NCI-H1417 (cell line): ENCODE results near the gene BPIFA2.
"Not testable (repeated sequence)": the region's sequence is repeated elsewhere in the genome, so short reads cannot be mapped to it uniquely, and the experiment has no call there.

Experiments
- DNase-seq, 3 experiments: peaks; one replicate each; lab custom pipeline; 2025; lab: John Stamatoyannopoulos, UW

Gene BPIFA2

DNA sequence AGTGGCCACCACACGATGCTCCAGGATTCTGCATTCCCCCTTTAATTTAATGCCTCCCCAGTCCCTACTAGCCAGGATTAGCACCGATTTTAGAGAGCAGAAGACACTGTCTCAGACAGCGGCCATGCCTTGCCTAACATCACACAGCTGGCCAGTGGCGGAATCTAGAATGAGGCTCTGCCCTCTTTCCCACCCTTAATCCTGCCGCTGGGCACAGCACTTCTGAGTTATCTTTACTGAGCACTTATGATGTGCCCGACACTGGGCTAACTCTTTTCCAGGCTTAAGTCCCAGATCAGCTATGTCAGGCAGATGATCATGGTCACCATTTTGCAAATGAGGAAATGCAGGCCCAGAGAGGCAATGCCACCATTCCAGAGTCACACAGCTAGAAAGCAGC lies 5.6 kb upstream of the BPIFA2 start:
- DNase-seq = no peak

GRCh38 chr20:33162753-33163152 lies 5.2 kb upstream of the BPIFA2 start:
- DNase-seq = no peak

GRCh38 chr20:33163856-33164762 lies 3.9 kb upstream of the BPIFA2 start:
- no peak for DNase-seq

DNA sequence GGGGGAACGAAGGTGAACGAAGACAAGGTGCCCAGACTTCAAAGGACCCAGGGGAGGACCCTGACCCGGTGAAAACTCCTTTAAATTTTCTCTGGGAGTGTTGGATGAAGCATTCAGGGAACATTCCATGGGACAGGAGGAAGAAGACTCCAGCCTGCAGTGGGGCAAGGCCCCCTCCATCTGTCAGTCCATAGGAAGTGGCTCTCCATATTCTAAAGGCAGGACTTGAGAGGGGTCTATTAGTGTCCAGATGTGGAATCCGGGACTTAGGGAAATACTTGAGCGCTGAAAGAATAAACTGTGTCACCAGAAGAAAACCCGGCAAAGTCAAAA lies 3.2 kb upstream of the BPIFA2 start:
- DNase-seq = no peak

DNA sequence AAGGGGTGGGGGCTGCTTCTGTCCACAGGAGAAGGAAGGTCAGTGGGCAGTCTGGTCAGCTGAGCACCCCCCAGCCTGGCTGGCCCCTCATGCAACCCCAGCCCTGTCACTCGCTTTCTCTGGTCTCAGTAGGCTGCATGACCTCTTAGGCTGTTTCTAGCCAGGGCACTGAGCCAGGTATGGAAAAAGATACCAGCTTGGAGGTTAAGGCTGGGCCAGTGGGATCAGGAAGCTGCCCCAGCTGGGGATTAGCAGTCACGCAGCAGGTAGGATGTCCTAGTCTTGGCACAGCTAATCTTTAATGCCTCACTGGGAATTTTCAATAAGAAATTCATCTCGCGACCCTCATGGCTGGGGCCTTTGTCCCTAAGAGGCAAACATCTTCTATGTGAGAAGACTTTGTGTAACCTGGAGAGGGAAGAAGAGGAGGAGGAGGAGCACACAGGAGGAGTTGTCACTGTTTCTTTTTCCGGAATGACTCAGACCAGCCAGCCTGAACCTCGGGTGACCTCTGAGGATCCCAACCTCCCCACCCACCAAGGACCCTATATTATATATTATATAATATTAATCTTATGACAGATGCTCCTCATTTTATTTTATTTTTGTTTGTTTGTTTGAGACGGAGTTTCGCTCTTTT lies 2.4 kb upstream of the BPIFA2 start:
- no peak for DNase-seq

DNA sequence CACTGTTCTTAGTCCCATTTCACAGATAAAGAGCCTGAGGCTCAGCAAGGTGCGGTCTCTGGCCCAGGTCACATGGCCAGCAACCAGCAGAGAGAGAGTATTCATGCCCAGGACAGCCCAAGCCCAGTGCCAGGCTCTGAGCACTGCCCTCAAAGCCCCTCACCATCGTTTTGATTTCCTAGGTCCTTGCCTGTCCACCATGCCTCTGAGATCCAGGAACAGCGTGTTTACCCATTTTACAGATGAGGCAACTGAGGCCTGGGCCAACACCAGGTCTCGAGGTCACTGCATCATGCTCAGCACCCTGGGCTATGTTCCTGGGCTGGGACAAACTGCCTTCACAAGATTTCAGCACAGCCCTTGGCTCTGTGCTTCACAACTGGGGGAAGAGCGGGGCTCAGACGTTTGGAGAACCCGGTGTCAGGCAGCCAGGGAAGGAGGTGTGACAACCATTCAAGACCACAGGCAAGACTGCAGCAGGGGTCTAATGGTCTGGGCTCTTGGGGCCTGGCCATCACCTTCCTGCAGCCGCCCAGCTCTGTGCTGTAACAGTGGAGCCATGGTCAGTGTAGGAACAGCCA lies 1.3 kb upstream of the BPIFA2 start:
- DNase-seq = no peak

GRCh38 chr20:33169176-33169794 lies 1.3 kb downstream of the BPIFA2 start:
- DNase-seq = peak in 1 of 3 experiments; percentile 8

- peak in 2 of 3 experiments; percentile 17 to 87 for DNase-seq
Measured at GRCh38 chr20:33172781-33173180, 4.8 kb downstream of the BPIFA2 start.

GRCh38 chr20:33175123-33175522 lies 7.2 kb downstream of the BPIFA2 start:
- no peak for DNase-seq

DNA sequence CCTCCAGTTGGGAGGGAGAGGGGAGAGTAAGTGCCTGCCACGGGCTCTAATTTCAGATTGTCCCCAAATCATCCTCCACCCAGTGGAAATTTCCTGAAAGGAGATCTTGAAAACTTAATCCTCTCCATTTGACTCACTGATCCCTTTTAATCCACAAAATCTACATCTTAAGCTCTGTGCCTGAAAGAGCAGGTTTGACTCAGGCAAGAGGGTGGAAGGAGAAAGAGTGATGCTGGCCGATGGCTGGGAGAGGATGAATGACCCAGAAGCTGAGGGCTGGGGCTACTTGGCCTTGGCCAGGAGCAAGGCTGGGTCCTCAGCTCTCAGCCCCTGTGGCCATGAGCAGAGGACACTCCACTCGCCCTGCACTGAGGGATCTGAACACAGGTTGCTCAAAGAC lies 8.1 kb downstream of the BPIFA2 start:
- DNase-seq = no peak

- no peak for DNase-seq
Measured at GRCh38 chr20:33177866-33178265, 9.9 kb downstream of the BPIFA2 start.

- DNase-seq = no peak
Measured at GRCh38 chr20:33178726-33179125, 10.8 kb downstream of the BPIFA2 start.

- DNase-seq = no peak
Measured at GRCh38 chr20:33180169-33180568, 12.2 kb downstream of the BPIFA2 start.

DNA sequence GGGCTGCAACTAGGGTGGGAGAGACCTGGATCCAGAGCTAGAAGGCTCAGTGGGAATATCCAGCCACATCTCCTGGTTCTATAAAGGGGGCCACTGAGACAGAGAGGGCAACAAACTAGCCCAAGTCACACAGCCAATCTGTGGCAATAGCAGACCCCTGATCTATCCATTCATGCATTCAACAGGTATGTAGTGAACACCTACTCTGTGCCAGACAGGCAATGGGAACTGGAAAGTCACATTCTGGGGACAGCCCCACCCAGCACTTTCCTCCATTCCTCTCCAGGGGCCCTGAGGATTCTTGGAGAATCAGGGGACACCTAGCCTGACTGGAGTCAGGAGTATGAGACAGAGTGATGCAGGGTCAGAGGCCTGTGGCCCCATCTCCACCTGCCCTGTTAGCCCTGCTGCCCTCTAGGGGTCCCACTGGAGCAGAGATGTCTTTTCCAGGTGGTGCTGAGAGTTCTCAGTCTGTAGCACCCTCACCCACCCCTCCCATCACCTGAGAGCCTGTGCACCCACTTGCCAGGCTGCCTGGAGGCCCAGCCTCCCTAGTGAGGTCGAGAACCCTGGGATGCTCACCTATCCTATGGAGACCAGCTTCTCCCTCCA lies 13.6 kb downstream of the BPIFA2 start:
- no peak for DNase-seq

DNA sequence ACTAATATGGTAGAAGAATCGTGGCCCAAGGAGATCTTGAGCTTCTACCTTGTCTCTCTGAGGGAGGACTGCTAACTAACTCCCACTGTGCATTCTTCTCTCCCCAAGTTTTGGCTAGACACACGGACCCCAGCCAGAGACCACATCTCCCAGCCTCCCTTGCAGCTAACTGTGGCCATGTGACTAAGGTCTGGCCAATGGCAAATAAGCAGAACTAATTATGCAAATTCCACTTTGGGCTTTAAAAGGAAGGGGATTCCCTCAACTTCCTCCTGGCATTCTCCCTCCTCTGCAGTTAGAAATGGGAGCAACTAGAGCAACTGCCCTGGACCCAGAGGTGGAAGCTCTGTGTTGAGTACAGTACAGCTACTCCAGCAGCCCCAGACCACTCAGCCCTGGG lies 15.4 kb downstream of the BPIFA2 start:
- DNase-seq = no peak

DNA sequence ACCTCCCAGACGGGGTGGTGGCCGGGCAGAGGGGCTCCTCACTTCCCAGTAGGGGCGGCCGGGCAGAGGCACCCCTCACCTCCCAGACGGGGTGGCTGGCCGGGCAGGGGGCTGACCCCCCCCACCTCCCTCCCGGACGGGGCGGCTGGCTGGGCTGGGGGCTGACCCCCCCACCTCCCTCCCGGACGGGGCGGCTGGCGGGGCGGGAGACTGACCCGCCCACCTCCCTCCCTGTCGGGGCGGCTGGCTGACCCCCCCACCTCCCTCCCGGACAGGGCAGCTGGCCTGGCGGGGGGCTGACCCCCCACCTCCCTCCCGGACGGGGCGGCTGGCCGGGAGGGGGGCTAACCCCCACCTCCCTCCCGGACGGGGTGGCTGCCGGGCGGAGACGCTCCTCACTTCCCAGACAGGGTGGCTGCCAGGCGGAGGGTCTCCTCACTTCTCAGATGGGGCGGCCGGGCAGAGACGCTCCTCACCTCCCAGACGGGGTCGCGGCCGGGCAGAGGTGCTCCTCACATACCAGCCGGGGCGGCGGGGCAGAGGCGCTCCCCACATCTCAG lies 17.2 kb downstream of the BPIFA2 start:
- DNase-seq = not testable (repeated sequence)

DNA sequence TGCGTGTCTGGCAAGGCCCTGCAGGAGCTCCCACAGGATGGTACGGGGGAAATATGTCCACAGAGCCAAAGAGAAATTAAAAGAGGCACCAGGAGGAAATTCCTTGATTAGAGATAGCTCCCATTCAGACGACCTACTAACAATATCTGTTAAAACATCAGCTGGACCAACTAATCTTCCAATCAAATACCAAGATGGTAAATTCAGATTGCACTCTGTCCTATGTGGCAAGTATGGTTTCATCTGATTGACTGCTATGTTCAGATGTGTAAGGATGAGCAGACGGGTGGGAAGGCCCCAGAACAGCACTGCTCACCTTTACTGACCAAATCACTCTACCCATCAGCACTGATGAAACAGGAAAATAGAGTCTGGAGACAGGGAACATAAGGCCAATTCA lies 19.5 kb downstream of the BPIFA2 start:
- no peak for DNase-seq

DNA sequence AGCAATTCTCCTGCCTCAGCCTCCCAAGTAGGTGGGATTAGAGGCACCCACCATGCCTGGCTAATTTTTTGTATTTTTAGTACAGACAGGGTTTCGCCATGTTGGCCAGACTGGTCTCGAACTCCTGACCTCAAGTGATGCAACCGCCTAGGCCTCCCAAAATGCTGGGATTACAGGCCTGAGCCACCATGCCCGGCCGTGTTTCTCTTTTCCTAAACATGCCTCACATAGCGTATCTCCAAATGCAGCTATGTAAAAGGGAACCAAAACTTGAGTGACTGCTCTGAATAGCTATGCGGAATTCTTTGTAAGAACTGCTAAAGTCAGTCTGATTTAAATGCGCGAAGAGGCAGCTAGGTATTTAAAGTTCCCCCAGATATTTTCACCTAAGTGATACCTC lies 20.5 kb downstream of the BPIFA2 start:
- no peak for DNase-seq

- DNase-seq = no peak
Measured at GRCh38 chr20:33191484-33191883, 23.5 kb downstream of the BPIFA2 start.

DNA sequence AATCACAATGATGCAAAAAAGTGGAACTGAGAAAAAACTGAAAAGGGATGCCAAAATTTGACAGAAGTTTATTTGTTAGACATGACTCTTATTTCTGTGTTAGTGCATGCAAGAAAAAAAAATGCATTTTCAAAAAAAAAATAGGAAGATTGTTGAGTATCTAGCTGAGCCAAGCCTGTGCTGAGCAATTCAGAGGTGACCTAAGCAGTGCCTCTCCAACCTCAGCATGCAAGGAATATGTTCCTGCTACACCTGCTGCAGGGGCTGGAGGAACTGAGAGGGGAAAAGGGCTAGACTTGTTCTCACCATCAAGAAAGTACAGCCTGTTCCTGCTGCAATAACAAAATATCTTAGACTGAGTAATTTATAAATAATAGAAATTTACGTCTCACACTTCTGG lies 24.0 kb downstream of the BPIFA2 start:
- DNase-seq = no peak

DNA sequence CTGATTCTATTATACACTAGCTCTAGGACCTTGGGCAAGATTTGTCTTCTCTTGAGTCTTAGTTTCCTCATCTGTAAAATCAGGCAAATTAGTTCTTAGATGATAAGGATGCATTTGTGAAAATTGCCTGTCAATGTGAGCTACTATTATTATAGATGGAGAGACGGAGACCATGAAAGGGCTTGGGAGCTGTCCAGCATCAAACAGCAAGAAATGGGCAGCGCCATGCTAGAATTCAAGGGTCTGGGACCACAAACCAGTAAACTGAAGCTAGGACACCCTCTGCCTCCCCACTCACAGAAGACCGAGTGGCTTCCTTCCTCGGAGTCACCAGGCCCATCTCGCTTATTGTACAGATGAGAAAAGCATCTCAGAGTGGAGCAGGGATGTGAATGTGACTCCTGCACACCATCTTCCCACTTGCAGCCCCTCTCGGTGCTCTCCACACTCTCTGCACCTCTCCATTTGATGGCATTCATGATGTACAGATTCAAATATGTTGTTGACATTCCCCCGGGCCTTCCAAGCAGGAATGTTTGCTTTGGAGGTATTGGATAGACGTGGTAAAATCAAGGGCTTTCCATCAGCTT lies 25.0 kb downstream of the BPIFA2 start:
- no peak for DNase-seq

DNA sequence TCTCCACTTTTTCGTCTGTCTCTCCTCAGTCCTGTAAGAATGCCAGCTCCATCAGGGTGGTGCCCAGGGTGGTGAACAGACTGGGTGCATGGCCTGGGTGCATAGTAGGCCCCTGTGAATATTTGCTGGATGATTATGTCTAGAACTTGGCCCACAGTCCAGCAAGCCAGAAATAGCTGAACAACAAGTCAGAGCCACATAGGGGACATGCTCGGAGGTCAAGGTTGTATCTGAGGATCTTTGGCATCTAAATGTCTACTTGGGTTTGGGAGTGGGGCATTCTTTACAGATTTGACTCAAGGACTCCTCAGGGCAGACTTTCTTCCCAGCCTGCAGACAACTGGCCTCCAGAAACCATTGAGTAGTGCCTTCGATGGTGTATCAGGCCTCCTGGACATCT lies 31.1 kb downstream of the BPIFA2 start:
- no peak for DNase-seq
